Measurements from ENCODE around the gene COL16A1. TPM values are rescaled to one million over a fixed set of nuclear protein-coding genes. Genes with fewer than 3 reads are reported as not detected.

The COL16A1 gene
- total and polyA plus RNA-seq, 2 experiments from 2014 or later: 90.2 to 127 TPM

DNA sequence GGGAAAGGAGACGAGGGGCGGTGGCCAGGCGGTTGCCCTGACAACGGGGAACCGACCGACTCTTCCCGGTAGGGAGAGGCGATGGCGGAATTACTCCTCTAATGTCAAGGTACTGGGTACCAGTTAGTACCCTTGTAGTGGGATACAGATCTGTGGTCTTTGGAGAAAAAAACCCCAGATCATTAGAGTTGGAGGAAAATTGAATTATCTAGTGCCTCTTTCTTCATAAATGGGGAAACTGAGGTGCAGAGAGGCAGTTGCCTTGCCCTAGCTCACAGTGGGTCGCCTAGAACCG is 58.6 kb downstream of the COL16A1 start:
- Histone ChIP-seq H3K4me2 (peak overlapping the region; percentile 83), H3K9me2 (replicated peaks; ENCODE audit: insufficient read depth) (no peaks in the 10 kb centered on the region)

DNA sequence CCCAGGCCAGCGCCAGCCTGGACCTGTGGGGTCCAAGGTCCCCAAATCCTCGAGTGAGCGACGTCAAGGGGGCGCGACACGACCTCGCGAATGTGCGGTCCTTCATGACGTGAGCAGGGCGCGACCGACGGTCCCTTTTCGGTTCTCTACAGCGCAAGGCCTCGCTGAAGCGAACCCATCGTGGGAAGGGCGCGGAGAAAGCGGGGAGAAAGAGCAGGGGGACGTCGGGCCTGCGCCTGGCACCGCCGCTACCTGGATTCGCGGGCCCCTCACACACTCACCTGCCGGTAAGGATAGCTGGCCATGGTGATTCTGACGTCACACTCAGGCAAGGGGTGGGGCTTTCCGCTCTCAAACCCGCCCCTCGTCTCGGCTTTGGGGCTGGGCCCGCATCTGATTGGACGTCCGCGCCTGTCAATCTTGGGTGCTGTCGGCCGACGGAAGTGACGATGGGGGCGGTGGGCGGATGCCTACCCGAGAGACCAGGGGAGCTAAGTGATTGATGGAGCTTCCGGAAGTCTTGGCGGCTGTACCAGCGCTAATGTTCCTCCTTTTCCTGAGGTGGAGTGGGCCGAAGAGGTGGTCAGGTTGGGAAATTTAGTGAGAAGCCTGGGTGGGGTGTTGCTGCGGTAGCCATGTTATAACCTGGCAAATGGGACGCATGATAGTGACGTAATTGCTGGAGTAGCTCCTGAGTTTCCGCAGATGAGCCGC is 59.1 kb downstream of the COL16A1 start, which contains the start of gene PEF1:
Gene PEF1, minus strand, starts transcription at position 317 of the 714 bp plus-strand sequence. Its CDS starts 12 bp downstream, at position 305.
- H3K9me3 ChIP-seq (ENCODE audit: low read depth): no peaks in the 10 kb centered on the region
- peak within 1 kb of the TSS; percentile 95 for H3K4me2 ChIP-seq
- peak within 1 kb of the TSS; percentile 94 for H3K27ac ChIP-seq
- no peaks in the 10 kb centered on the region for H3K27me3 ChIP-seq
- peak; percentile 99 for DNase-seq (ENCODE audit: low spot score)
- peak within 1 kb of the TSS; percentile 54 for H3K4me3 ChIP-seq
- H3K4me1 ChIP-seq (ENCODE audit: insufficient read depth): peaks cover 15% of the 10 kb centered on the region
- no peak for TF ChIP-seq EZH2phosphoT487 (IDR thresholded peaks at IDR 0.05; ENCODE audit: low read depth, severe bottlenecking, unreplicated experiment)
- TF ChIP-seq, protein P1, sequence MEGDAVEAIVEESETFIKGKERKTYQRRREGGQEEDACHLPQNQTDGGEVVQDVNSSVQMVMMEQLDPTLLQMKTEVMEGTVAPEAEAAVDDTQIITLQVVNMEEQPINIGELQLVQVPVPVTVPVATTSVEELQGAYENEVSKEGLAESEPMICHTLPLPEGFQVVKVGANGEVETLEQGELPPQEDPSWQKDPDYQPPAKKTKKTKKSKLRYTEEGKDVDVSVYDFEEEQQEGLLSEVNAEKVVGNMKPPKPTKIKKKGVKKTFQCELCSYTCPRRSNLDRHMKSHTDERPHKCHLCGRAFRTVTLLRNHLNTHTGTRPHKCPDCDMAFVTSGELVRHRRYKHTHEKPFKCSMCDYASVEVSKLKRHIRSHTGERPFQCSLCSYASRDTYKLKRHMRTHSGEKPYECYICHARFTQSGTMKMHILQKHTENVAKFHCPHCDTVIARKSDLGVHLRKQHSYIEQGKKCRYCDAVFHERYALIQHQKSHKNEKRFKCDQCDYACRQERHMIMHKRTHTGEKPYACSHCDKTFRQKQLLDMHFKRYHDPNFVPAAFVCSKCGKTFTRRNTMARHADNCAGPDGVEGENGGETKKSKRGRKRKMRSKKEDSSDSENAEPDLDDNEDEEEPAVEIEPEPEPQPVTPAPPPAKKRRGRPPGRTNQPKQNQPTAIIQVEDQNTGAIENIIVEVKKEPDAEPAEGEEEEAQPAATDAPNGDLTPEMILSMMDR (IDR thresholded peaks at IDR 0.05; ENCODE audit: poor library complexity): no peak
- under 1% methylated on average over 54 of the region's 56 CpGs for WGBS (ENCODE audit: low lambda C conversion rate, missing lambda C conversion rate)
- H4K20me1 ChIP-seq (ENCODE audit: insufficient read depth, poor library complexity, severe bottlenecking): no peaks in the 10 kb centered on the region
- no peaks in the 10 kb centered on the region for H3K9me2 ChIP-seq (replicated peaks; ENCODE audit: insufficient read depth)
- peak within 1 kb of the TSS; percentile 34 for H2AFZ ChIP-seq
- peaks cover 53% of the 10 kb centered on the region for H3K79me2 ChIP-seq
- no peaks in the 10 kb centered on the region for H3K36me3 ChIP-seq (replicated peaks; ENCODE audit: insufficient read depth, low read depth)

More for the DNA sequence above, 58.6 kb downstream of the COL16A1 start:
- peak overlapping the region; percentile 9 for H2AFZ ChIP-seq
- 1% methylated on average over 11 of the region's 11 CpGs for WGBS (ENCODE audit: low lambda C conversion rate, missing lambda C conversion rate)
- H3K4me3 ChIP-seq: peak overlapping the region; percentile 22
- H3K9me3 ChIP-seq (ENCODE audit: low read depth): no peaks in the 10 kb centered on the region
- TF ChIP-seq, protein P1 (IDR thresholded peaks at IDR 0.05; ENCODE audit: poor library complexity): no peak
- TF ChIP-seq EZH2phosphoT487 (IDR thresholded peaks at IDR 0.05; ENCODE audit: low read depth, severe bottlenecking, unreplicated experiment) (no peak), EZH2 (IDR thresholded peaks at IDR 0.05; ENCODE audit: borderline replicate concordance) (no peak)
- no peaks in the 10 kb centered on the region for H3K36me3 ChIP-seq (replicated peaks; ENCODE audit: insufficient read depth, low read depth)
- H3K27ac ChIP-seq: peak overlapping the region; percentile 94
- H3K27me3 ChIP-seq: no peaks in the 10 kb centered on the region
- no peak for DNase-seq (ENCODE audit: low spot score)
- H3K4me1 ChIP-seq (ENCODE audit: insufficient read depth): peaks cover 18% of the 10 kb centered on the region
- H3K79me2 ChIP-seq: peaks cover 49% of the 10 kb centered on the region
- H4K20me1 ChIP-seq (ENCODE audit: insufficient read depth, poor library complexity, severe bottlenecking): no peaks in the 10 kb centered on the region

DNA sequence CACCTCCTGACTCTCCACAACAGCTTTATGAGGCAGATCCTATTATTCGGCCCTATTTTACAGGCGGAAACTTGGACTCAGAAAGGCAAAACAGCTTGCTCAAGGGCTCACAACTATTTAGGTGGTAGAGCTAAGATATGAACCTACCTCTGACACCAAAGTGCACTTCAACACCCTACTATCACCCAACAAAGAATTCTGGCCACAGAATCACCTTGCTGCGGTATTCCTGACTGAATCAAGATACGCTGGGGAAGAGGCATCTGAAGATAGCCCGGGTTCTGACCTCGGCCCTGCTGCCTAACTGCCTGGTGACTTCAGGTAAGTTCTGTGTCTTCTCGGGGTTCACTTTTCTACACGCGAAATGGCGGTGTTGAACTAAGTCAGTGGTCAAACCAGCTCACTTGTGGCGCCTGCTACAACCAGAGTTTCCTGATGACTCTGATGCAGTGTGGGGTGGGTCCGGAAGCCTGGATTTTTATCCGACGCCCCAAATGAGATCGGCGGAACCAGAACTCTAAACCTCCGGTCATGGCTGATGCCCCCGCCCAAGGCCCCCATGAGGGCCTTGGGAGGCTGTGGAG is 59.7 kb downstream of the COL16A1 start:
- H3K9me2 ChIP-seq (replicated peaks; ENCODE audit: insufficient read depth): no peaks in the 10 kb centered on the region
- no peak for DNase-seq (ENCODE audit: low spot score)
- TF ChIP-seq, protein P1 (IDR thresholded peaks at IDR 0.05; ENCODE audit: poor library complexity): no peak
- TF ChIP-seq EZH2 (IDR thresholded peaks at IDR 0.05; ENCODE audit: borderline replicate concordance): no peak
- no peak for TF ChIP-seq EZH2phosphoT487 (IDR thresholded peaks at IDR 0.05; ENCODE audit: low read depth, severe bottlenecking, unreplicated experiment)
- H3K36me3 ChIP-seq (replicated peaks; ENCODE audit: insufficient read depth, low read depth): no peaks in the 10 kb centered on the region
- H2AFZ ChIP-seq: peak overlapping the region; percentile 34
- H3K4me2 ChIP-seq: peak overlapping the region; percentile 95
- H4K20me1 ChIP-seq (ENCODE audit: insufficient read depth, poor library complexity, severe bottlenecking): no peaks in the 10 kb centered on the region
- H3K4me3 ChIP-seq: peak overlapping the region; percentile 54
- 8% methylated on average over 18 of the region's 18 CpGs for WGBS (ENCODE audit: low lambda C conversion rate, missing lambda C conversion rate)
- H3K27me3 ChIP-seq: no peaks in the 10 kb centered on the region
- peaks cover 19% of the 10 kb centered on the region for H3K4me1 ChIP-seq (ENCODE audit: insufficient read depth)
- peaks cover 56% of the 10 kb centered on the region for H3K79me2 ChIP-seq
- no peaks in the 10 kb centered on the region for H3K9me3 ChIP-seq (ENCODE audit: low read depth)
- peak overlapping the region; percentile 94 for H3K27ac ChIP-seq

Measured in hepatocyte (in vitro differentiated cells).